ENCODE data around the gene NVL. TPM values are rescaled to one million over a fixed set of nuclear protein-coding genes. Genes with fewer than 3 reads are reported as not detected.
"Not testable (repeated sequence)": the region's sequence is repeated elsewhere in the genome, so short reads cannot be mapped to it uniquely, and the experiment has no call there.

Gene NVL
- polyA plus RNA-seq, 1 donor: 26.8 TPM

DNA sequence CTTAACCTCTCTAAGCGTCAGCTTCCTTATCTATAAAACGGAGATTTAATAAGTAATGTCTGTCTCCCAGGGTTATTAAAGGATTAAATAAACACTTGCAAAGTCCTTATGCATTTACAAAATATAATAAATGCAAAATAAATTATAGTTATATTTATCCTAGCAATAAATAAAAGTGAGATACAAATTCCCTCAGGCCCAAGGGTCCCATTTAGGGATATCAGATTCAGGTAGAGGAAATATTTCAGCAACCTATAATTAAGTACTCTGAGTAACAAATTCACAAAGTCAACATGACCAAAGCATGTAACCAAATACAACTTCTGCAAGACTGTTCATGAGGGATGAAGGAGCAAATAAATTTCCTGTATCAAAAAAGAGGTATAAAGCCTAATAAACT is 17.9 kb downstream of the NVL start:
- Histone ChIP-seq H3K4me3 (ENCODE audit: low read length) (no peak overlapping the region), H3K4me1 (ENCODE audit: control insufficient read depth, insufficient read depth, low read length) (no peaks in the 10 kb centered on the region), H3K27ac (ENCODE audit: low read length) (no peak overlapping the region), H3K36me3 (ENCODE audit: control insufficient read depth, insufficient read depth, low read length) (peaks cover 53% of the 10 kb centered on the region), H3K27me3 (ENCODE audit: control insufficient read depth, insufficient read depth, low read length) (no peaks in the 10 kb centered on the region), H3K9me3 (ENCODE audit: control insufficient read depth, low read depth, low read length) (no peaks in the 10 kb centered on the region)
- 100% methylated on average over 1 of the region's 2 CpGs for WGBS (ENCODE audit: insufficient coverage, low lambda C conversion rate)
- DNase-seq: no peak

- not testable (repeated sequence) for H3K27me3 ChIP-seq (ENCODE audit: control insufficient read depth, insufficient read depth, low read length); H3K27ac ChIP-seq (ENCODE audit: low read length); DNase-seq; H3K4me1 ChIP-seq (ENCODE audit: control insufficient read depth, insufficient read depth, low read length); H3K4me3 ChIP-seq (ENCODE audit: low read length); H3K9me3 ChIP-seq (ENCODE audit: control insufficient read depth, low read depth, low read length)
- WGBS (ENCODE audit: insufficient coverage, low lambda C conversion rate): no CpG with 5 or more reads among the region's 1 CpG
- peaks cover 54% of the 10 kb centered on the region for H3K36me3 ChIP-seq (ENCODE audit: control insufficient read depth, insufficient read depth, low read length)
Observed at GRCh38 chr1:224311503-224311902, 18.5 kb downstream of the NVL start.

- Histone ChIP-seq H3K27ac (ENCODE audit: low read length) (no peak overlapping the region), H3K4me1 (ENCODE audit: control insufficient read depth, insufficient read depth, low read length) (no peaks in the 10 kb centered on the region), H3K36me3 (ENCODE audit: control insufficient read depth, insufficient read depth, low read length) (peaks cover 54% of the 10 kb centered on the region), H3K9me3 (ENCODE audit: control insufficient read depth, low read depth, low read length) (no peaks in the 10 kb centered on the region), H3K4me3 (ENCODE audit: low read length) (no peak overlapping the region), H3K27me3 (ENCODE audit: control insufficient read depth, insufficient read depth, low read length) (no peaks in the 10 kb centered on the region)
- no peak for DNase-seq
- no CpG with 5 or more reads among the region's 3 CpGs for WGBS (ENCODE audit: insufficient coverage, low lambda C conversion rate)
Observed at GRCh38 chr1:224308064-224308463, 21.9 kb downstream of the NVL start.

DNA sequence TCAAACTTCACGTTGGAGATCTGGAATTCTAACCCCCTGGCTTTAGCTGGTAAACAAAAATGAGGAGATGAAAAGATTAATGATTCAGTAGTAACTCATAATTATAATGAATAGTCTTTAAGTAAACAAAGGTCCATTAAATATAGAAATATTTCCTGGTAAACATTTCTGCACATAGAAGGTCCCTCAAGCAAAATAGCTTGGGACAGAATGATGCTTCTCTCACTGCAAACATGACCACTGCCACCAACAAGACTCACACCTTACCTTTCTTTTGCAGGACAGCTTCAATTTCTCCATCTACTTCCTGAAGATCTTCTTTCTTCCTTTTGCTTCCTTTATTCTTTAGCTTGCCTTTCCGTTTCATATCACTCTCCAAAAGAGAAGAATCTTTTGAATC is 25.2 kb downstream of the NVL start:
- no peaks in the 10 kb centered on the region for H3K4me1 ChIP-seq (ENCODE audit: control insufficient read depth, insufficient read depth, low read length)
- H3K27me3 ChIP-seq (ENCODE audit: control insufficient read depth, insufficient read depth, low read length): no peaks in the 10 kb centered on the region
- no peaks in the 10 kb centered on the region for H3K9me3 ChIP-seq (ENCODE audit: control insufficient read depth, low read depth, low read length)
- no peak overlapping the region for H3K27ac ChIP-seq (ENCODE audit: low read length)
- WGBS (ENCODE audit: insufficient coverage, low lambda C conversion rate): 100% methylated on average over 1 of the region's 2 CpGs
- peaks cover 59% of the 10 kb centered on the region for H3K36me3 ChIP-seq (ENCODE audit: control insufficient read depth, insufficient read depth, low read length)
- H3K4me3 ChIP-seq (ENCODE audit: low read length): no peak overlapping the region
- no peak for DNase-seq

DNA sequence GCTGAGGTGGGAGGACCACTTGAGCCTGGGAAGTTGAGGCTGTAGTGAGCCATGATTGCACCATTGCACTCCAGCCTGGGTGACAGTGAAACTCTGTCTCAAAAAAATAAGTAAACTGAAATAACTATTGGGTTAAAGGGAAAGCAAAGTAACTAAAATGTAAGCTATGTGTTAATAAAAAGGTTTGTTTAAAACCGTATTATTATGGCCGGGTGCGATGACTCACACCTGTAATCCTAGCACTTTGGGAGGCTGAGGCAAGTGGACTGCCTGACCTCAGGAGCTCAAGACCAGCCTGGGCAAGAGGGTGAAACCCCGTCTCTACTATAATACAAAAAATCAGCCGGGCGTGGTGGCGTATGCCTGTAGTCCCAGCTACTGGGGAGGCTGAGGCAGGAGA is 27.0 kb downstream of the NVL start:
- Histone ChIP-seq H3K36me3 (ENCODE audit: control insufficient read depth, insufficient read depth, low read length) (peaks cover 55% of the 10 kb centered on the region), H3K9me3 (ENCODE audit: control insufficient read depth, low read depth, low read length) (no peaks in the 10 kb centered on the region), H3K27me3 (ENCODE audit: control insufficient read depth, insufficient read depth, low read length) (no peaks in the 10 kb centered on the region), H3K27ac (ENCODE audit: low read length) (no peak overlapping the region), H3K4me3 (ENCODE audit: low read length) (no peak overlapping the region), H3K4me1 (ENCODE audit: control insufficient read depth, insufficient read depth, low read length) (no peaks in the 10 kb centered on the region)
- no CpG with 5 or more reads among the region's 7 CpGs for WGBS (ENCODE audit: insufficient coverage, low lambda C conversion rate)
- no peak for DNase-seq

DNA sequence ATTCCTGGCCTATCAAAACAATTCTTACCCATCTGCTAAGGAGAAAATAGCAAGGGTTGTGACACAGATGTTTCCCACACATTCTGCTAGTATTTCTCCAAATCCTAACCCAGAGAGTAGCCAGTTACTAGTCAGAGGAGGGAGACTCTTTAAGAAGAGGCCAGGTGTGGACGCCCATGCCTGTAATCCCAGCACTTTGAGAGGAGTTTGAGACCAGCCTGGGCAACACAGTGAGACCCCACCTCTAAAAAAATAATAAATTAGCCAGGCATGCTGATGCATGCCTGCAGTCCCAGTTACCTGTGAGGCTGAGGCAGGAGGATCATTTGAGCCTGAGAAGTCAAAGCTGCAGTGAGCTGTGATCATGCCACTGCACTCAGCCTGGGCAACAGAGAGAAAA is 28.6 kb downstream of the NVL start:
- DNase-seq: no peak
- WGBS (ENCODE audit: insufficient coverage, low lambda C conversion rate): no CpG with 5 or more reads among the region's 1 CpG
- Histone ChIP-seq H3K4me3 (ENCODE audit: low read length) (no peak overlapping the region), H3K27ac (ENCODE audit: low read length) (no peak overlapping the region), H3K27me3 (ENCODE audit: control insufficient read depth, insufficient read depth, low read length) (no peaks in the 10 kb centered on the region), H3K9me3 (ENCODE audit: control insufficient read depth, low read depth, low read length) (no peaks in the 10 kb centered on the region), H3K4me1 (ENCODE audit: control insufficient read depth, insufficient read depth, low read length) (no peaks in the 10 kb centered on the region), H3K36me3 (ENCODE audit: control insufficient read depth, insufficient read depth, low read length) (peaks cover 45% of the 10 kb centered on the region)

DNA sequence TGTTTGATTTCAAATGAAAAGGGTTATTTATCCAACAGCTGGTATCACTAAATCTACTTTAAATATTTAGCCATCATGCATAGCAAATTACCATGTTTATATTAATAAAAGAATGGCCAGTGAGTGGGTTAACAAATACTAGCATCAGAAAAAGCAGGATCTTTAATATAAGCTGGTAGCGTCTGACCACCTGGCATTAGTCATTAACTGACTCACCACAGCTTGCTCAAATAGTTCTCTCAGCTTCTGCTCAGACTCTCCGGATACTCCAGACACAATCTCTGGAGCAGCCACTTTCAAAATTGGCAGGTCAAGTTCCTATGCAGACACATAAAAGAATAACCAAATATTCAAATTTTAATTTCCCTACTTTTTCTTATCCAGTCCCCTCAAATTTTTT is 29.6 kb downstream of the NVL start:
- no peaks in the 10 kb centered on the region for H3K9me3 ChIP-seq (ENCODE audit: control insufficient read depth, low read depth, low read length)
- H3K36me3 ChIP-seq (ENCODE audit: control insufficient read depth, insufficient read depth, low read length): peaks cover 48% of the 10 kb centered on the region
- DNase-seq: no peak
- H3K27me3 ChIP-seq (ENCODE audit: control insufficient read depth, insufficient read depth, low read length): no peaks in the 10 kb centered on the region
- H3K4me3 ChIP-seq (ENCODE audit: low read length): no peak overlapping the region
- no peaks in the 10 kb centered on the region for H3K4me1 ChIP-seq (ENCODE audit: control insufficient read depth, insufficient read depth, low read length)
- WGBS (ENCODE audit: insufficient coverage, low lambda C conversion rate): no CpG with 5 or more reads among the region's 2 CpGs
- no peak overlapping the region for H3K27ac ChIP-seq (ENCODE audit: low read length)

DNA sequence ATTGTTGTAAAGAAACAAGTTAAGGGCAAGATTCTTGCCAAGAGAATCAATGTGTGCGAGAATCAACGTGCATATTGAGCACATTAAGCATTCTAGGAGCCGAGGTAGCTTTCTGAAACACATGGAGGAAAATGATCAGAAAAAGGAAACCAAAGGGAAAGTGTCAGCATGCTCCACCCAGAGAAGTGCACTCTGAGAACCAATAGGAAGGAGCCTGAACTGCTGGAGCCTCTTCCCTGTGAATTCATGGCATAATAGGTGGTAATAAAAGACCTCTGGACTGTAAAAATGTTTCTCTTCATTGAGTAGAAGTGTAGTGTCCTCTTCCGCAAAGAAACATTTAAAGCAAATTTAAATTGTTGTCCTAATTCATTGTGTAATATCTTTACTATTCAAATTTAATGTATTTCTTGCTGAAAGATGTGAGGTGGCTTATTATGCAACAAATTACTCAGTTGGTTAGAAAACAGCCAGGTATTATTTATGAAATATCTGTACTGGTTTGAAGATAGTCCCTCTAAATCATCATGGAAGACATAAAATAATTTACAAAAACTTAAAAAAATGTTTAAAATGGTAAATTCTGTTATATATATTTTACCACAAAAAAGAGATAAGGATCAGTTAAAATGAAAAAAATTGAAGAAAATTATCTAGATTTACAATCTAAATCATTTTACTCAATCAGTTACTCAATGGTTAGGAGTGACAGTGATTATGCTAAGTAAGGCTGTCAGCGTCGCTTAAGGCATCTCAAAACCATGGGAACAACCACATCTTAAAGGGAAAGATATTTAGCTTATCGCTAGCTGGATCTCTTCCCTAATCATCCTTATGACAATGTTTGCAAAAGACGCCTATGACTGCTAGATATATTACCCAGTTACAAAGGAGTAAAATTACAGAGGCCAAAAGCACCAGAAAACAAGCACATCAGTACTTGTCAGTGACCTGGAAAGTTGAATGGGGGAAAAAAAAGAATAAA is 31.3 kb downstream of the NVL start:
- no peaks in the 10 kb centered on the region for H3K9me3 ChIP-seq (ENCODE audit: control insufficient read depth, low read depth, low read length)
- peaks cover 61% of the 10 kb centered on the region for H3K36me3 ChIP-seq (ENCODE audit: control insufficient read depth, insufficient read depth, low read length)
- H3K27me3 ChIP-seq (ENCODE audit: control insufficient read depth, insufficient read depth, low read length): no peaks in the 10 kb centered on the region
- H3K4me1 ChIP-seq (ENCODE audit: control insufficient read depth, insufficient read depth, low read length): no peaks in the 10 kb centered on the region
- WGBS (ENCODE audit: insufficient coverage, low lambda C conversion rate): 72% methylated on average over 4 of the region's 8 CpGs
- no peak overlapping the region for H3K4me3 ChIP-seq (ENCODE audit: low read length)
- DNase-seq: peak; percentile 31 to 74
- H3K27ac ChIP-seq (ENCODE audit: low read length): peak overlapping the region; percentile 57

DNA sequence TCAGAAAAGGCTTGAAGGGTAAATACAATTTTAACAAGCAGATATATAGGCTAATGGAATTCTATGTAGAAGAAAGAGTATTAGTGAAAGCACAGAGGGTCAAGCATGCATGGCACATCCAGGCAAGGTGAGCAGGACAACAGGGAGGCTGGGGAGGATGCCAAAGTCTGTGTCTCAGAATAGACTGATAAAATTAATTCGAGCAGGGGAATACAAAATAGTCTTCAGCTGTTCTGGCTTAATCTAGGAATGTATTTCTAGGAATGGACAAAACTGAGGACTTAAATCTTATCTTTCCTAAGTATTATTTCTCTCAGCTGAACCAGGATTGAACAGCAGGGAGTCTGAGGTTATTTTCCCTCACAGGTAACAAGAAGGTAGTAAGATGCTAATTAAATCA is 35.2 kb downstream of the NVL start:
- no peaks in the 10 kb centered on the region for H3K27me3 ChIP-seq (ENCODE audit: control insufficient read depth, insufficient read depth, low read length)
- H3K27ac ChIP-seq (ENCODE audit: low read length): no peak overlapping the region
- 60% methylated on average over 1 of the region's 1 CpG for WGBS (ENCODE audit: insufficient coverage, low lambda C conversion rate)
- no peaks in the 10 kb centered on the region for H3K4me1 ChIP-seq (ENCODE audit: control insufficient read depth, insufficient read depth, low read length)
- no peak for DNase-seq
- no peaks in the 10 kb centered on the region for H3K9me3 ChIP-seq (ENCODE audit: control insufficient read depth, low read depth, low read length)
- no peak overlapping the region for H3K4me3 ChIP-seq (ENCODE audit: low read length)
- H3K36me3 ChIP-seq (ENCODE audit: control insufficient read depth, insufficient read depth, low read length): peaks cover 57% of the 10 kb centered on the region

- Histone ChIP-seq H3K27me3 (ENCODE audit: control insufficient read depth, insufficient read depth, low read length) (no peaks in the 10 kb centered on the region), H3K4me1 (ENCODE audit: control insufficient read depth, insufficient read depth, low read length) (no peaks in the 10 kb centered on the region), H3K4me3 (ENCODE audit: low read length) (no peak overlapping the region), H3K27ac (ENCODE audit: low read length) (no peak overlapping the region), H3K9me3 (ENCODE audit: control insufficient read depth, low read depth, low read length) (no peaks in the 10 kb centered on the region), H3K36me3 (ENCODE audit: control insufficient read depth, insufficient read depth, low read length) (peaks cover 69% of the 10 kb centered on the region)
- no CpG with 5 or more reads among the region's 3 CpGs for WGBS (ENCODE audit: insufficient coverage, low lambda C conversion rate)
- DNase-seq: no peak
Observed at GRCh38 chr1:224292419-224292818, 37.6 kb downstream of the NVL start.

DNA sequence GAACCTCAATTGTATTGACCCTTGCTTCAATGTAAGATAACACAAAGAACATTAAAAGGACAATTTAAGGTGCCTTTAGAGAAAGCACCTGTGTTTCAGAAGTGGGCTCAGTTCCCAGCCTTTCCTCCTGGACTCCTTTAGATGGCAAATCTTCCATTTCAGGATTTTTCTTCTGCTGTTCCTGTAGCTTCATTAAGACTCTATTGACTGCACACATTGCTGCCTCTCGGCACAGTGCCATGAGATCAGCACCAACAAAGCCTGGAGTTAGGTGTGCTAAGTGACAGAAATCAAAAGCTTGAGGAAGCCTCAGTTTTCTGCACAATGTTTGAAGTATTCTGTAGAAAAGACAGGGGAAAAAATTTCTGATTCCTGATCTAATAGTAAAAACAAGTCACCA is 40.6 kb downstream of the NVL start:
- Histone ChIP-seq H3K27me3 (ENCODE audit: control insufficient read depth, insufficient read depth, low read length) (no peaks in the 10 kb centered on the region), H3K4me3 (ENCODE audit: low read length) (no peak overlapping the region), H3K4me1 (ENCODE audit: control insufficient read depth, insufficient read depth, low read length) (no peaks in the 10 kb centered on the region), H3K9me3 (ENCODE audit: control insufficient read depth, low read depth, low read length) (no peaks in the 10 kb centered on the region), H3K27ac (ENCODE audit: low read length) (no peak overlapping the region), H3K36me3 (ENCODE audit: control insufficient read depth, insufficient read depth, low read length) (peaks cover 62% of the 10 kb centered on the region)
- no CpG with 5 or more reads among the region's 1 CpG for WGBS (ENCODE audit: insufficient coverage, low lambda C conversion rate)
- no peak for DNase-seq

All from large intestine (tissue), 3 donors.